Mucosa of descending colon (tissue), 3 donors: Measurements from ENCODE around the gene SDS. TPM values are rescaled to one million over a fixed set of nuclear protein-coding genes. Genes with fewer than 3 reads are reported as not detected.
A peak's percentile ranks its signal among the peaks of the same experiment; 100 is the strongest.
"Not testable (repeated sequence)": the region's sequence is repeated elsewhere in the genome, so short reads cannot be mapped to it uniquely, and the experiment has no call there.

Experiments used
- ATAC-seq: fragments of 200-7000 bp; cut with Tn5 transposase; one replicate; pipeline ENCODE4 v1.9.1; 2020; ENCODE audit warnings: mild to moderate bottlenecking, moderate library complexity
- DNase-seq, 3 donors: peaks; one replicate each; pipeline ENCODE4 v3.0.0-alpha.2; 2020
- H3K36me3 ChIP-seq: fragments of 200-600 bp; one replicate; pipeline ENCODE4 v1.8.0; 2021; ENCODE audit warnings: low read depth, mild to moderate bottlenecking
- H3K4me1 ChIP-seq: fragments of 200-600 bp; one replicate; pipeline ENCODE4 v1.8.0; 2021; ENCODE audit warnings: low read depth, mild to moderate bottlenecking
- H3K4me3 ChIP-seq: fragments of 200-600 bp; one replicate; pipeline ENCODE4 v1.8.0; 2021; ENCODE audit warnings: mild to moderate bottlenecking
- H3K9me3 ChIP-seq: fragments of 200-600 bp; one replicate; pipeline ENCODE4 v1.8.0; 2021; ENCODE audit warnings: mild to moderate bottlenecking
- CTCF ChIP-seq: fragments of 200-600 bp; IDR thresholded peaks from one replicate; pipeline ENCODE4 v1.8.0; 2022; ENCODE audit warnings: antibody characterized with exemption, mild to moderate bottlenecking
- intact Hi-C, 2 donors: fragments of 100-400 bp; cut with DNase I in 1 of 2; cut with micrococcal nuclease in 1 of 2; formaldehyde crosslinking; loops; one replicate each; pipeline versions ENCODE4 v1.11.0 to v1.11.1; 2022; cut with DNase I, micrococcal nuclease
- total RNA-seq, 3 donors: library from RNA; stranded (reverse); fragmentation: NEBNext Ultra II Directional in 2 of 3; extraction: Animal tissue kit (Norgen Biotek cat#: 25700) in 2 of 3; gene quantifications; one replicate each; pipeline versions ENCODE4 v1.2.1 to v1.2.4, GENCODE V29; 2021 to 2023
- donor health status: DM: no; HTN: no; CAD: no; lungs with moderate emphysema.
- donor health status: DM: no; HTN: no; CAD: no.
- donor health status: DM: no; HTN: yes; CAD: no.

The SDS gene
- total RNA-seq, 3 donors from 2014 or later, result 0.44 to 3.9 (median 3.2) TPM

GRCh38 chr12:113358381-113359132 lies 45.1 kb downstream of the SDS start, which contains the start of gene PLBD2:
PLBD2 (plus strand) TSS chr12:113358587; CDS start chr12:113358601, 14 bp downstream.
- peak; percentile 98 for ATAC-seq
- intact Hi-C loops, result no loop called here
- Histone ChIP-seq H3K4me3 (peak within 1 kb of the TSS; percentile 72), H3K9me3 (no peaks in the 10 kb centered on the region), H3K4me1 (no peaks in the 10 kb centered on the region), H3K36me3 (no peaks in the 10 kb centered on the region)
- TF ChIP-seq CTCF, result no peak
- DNase-seq, result peak; percentile 96 to 97 (median 97)

GRCh38 chr12:113354192-113354591 lies 49.5 kb downstream of the SDS start:
- H3K4me3 ChIP-seq, ATAC-seq, H3K9me3 ChIP-seq, H3K36me3 ChIP-seq, H3K4me1 ChIP-seq, intact Hi-C loops, DNase-seq: not testable (repeated sequence)

- no peaks in the 10 kb centered on the region for H3K9me3 ChIP-seq
- DNase-seq (no peak), ATAC-seq (no peak)
- intact Hi-C loops, result no loop called here
- TF ChIP-seq CTCF, result no peak
- no peak overlapping the region for H3K4me3 ChIP-seq
- no peaks in the 10 kb centered on the region for H3K4me1 ChIP-seq
- H3K36me3 ChIP-seq, result no peaks in the 10 kb centered on the region
Observed at GRCh38 chr12:113351089-113351488, 52.6 kb downstream of the SDS start.

- no peak for DNase-seq
- H3K4me1 ChIP-seq, result no peaks in the 10 kb centered on the region
- no peaks in the 10 kb centered on the region for H3K9me3 ChIP-seq
- H3K4me3 ChIP-seq, result no peak overlapping the region
- intact Hi-C loops, result no loop called here
- no peak for ATAC-seq
- TF ChIP-seq CTCF, result no peak
- no peaks in the 10 kb centered on the region for H3K36me3 ChIP-seq
Observed at GRCh38 chr12:113348849-113349536, 54.7 kb downstream of the SDS start.

GRCh38 chr12:113347892-113348291 lies 55.8 kb downstream of the SDS start:
- DNase-seq, result no peak
- intact Hi-C loops, result no loop called here

More at GRCh38 chr12:113347892-113348291, 55.8 kb downstream of the SDS start:
- no peaks in the 10 kb centered on the region for H3K4me1 ChIP-seq
- no peaks in the 10 kb centered on the region for H3K9me3 ChIP-seq
- no peak overlapping the region for H3K4me3 ChIP-seq
- TF ChIP-seq CTCF, result no peak
- ATAC-seq, result no peak
- no peaks in the 10 kb centered on the region for H3K36me3 ChIP-seq
